Measurements from ENCODE around the gene ADGRB3.

GRCh38 chr6:69386426-69386825 is 751.3 kb downstream of the ADGRB3 start:
- no peak for TF ChIP-seq REST (IDR thresholded peaks at IDR 0.05; ENCODE audit: low read depth)
- no peak for TF ChIP-seq NFIC (IDR thresholded peaks at IDR 0.05)
- no peak for TF ChIP-seq YY1 (IDR thresholded peaks at IDR 0.05; ENCODE audit: low read depth)
- TF ChIP-seq EP300 (IDR thresholded peaks at IDR 0.05; ENCODE audit: borderline replicate concordance): no peak

Measured in Ishikawa (cell line).